ENCODE data around the gene TMEM59L. TPM values are rescaled to one million over a fixed set of nuclear protein-coding genes. Genes with fewer than 3 reads are reported as not detected.

TMEM59L gene
- total RNA-seq, result 2.1 TPM

- Histone ChIP-seq H3K27me3 (ENCODE audit: control insufficient read depth in 3 of 3, insufficient read depth in 3 of 3, low read length in 3 of 3) (peaks cover 60 to 77% (median 65%) of the 10 kb centered on the region in 3 donors), H3K4me1 (ENCODE audit: control insufficient read depth in 3 of 3, insufficient read depth in 3 of 3, low read length in 3 of 3) (peaks cover 12 to 19% (median 13%) of the 10 kb centered on the region in 3 donors), H3K27ac (ENCODE audit: low read depth, low read length) (no peak within 1 kb of the TSS), H3K9me3 (ENCODE audit: control insufficient read depth in 3 of 3, low read length in 3 of 3) (no peaks in the 10 kb centered on the region), H3K4me3 (ENCODE audit: low read length in 3 of 3) (peak within 1 kb of the TSS in 2 of 3 donors; percentile 54 to 63), H3K36me3 (ENCODE audit: control insufficient read depth in 3 of 3, insufficient read depth in 3 of 3, low read length in 3 of 3) (no peaks in the 10 kb centered on the region), H3K9ac (ENCODE audit: low read depth in 1 of 3, low read length in 3 of 3) (peak within 1 kb of the TSS in 1 of 3 donors; percentile 40)
Measured at GRCh38 chr19:18612772-18613588, at the start of gene TMEM59L. TSS of gene TMEM59L (plus strand) at chr19:18612870. CDS start at chr19:18612959, 89 bp downstream.

- peaks cover 3 to 8% (median 4%) of the 10 kb centered on the region in 3 donors for H3K4me1 ChIP-seq (ENCODE audit: control insufficient read depth in 3 of 3, insufficient read depth in 3 of 3, low read length in 3 of 3)
- no peak overlapping the region for H3K9ac ChIP-seq (ENCODE audit: low read depth in 1 of 3, low read length in 3 of 3)
- peaks cover 40 to 44% (median 41%) of the 10 kb centered on the region in 3 donors for H3K36me3 ChIP-seq (ENCODE audit: control insufficient read depth in 3 of 3, insufficient read depth in 3 of 3, low read length in 3 of 3)
- H3K9me3 ChIP-seq (ENCODE audit: control insufficient read depth in 3 of 3, low read length in 3 of 3), result no peaks in the 10 kb centered on the region
- H3K27me3 ChIP-seq (ENCODE audit: control insufficient read depth in 3 of 3, insufficient read depth in 3 of 3, low read length in 3 of 3), result no peaks in the 10 kb centered on the region
- no peak overlapping the region for H3K4me3 ChIP-seq (ENCODE audit: low read length in 3 of 3)
- no peak overlapping the region for H3K27ac ChIP-seq (ENCODE audit: low read depth, low read length)
Measured at GRCh38 chr19:18566953-18567352, 45.7 kb upstream of the TMEM59L start.

- no peaks in the 10 kb centered on the region for H3K9me3 ChIP-seq (ENCODE audit: control insufficient read depth in 3 of 3, low read length in 3 of 3)
- H3K4me1 ChIP-seq (ENCODE audit: control insufficient read depth in 3 of 3, insufficient read depth in 3 of 3, low read length in 3 of 3), result peaks cover 16 to 21% (median 16%) of the 10 kb centered on the region in 3 donors
- H3K9ac ChIP-seq (ENCODE audit: low read depth in 1 of 3, low read length in 3 of 3), result no peak overlapping the region
- H3K4me3 ChIP-seq (ENCODE audit: low read length in 3 of 3), result no peak overlapping the region
- no peaks in the 10 kb centered on the region for H3K27me3 ChIP-seq (ENCODE audit: control insufficient read depth in 3 of 3, insufficient read depth in 3 of 3, low read length in 3 of 3)
- no peak overlapping the region for H3K27ac ChIP-seq (ENCODE audit: low read depth, low read length)
- H3K36me3 ChIP-seq (ENCODE audit: control insufficient read depth in 3 of 3, insufficient read depth in 3 of 3, low read length in 3 of 3), result peaks cover 42 to 45% (median 42%) of the 10 kb centered on the region in 3 donors
Measured at GRCh38 chr19:18568367-18568766, 44.3 kb upstream of the TMEM59L start.

- H3K27me3 ChIP-seq (ENCODE audit: control insufficient read depth in 3 of 3, insufficient read depth in 3 of 3, low read length in 3 of 3), result no peaks in the 10 kb centered on the region
- H3K9ac ChIP-seq (ENCODE audit: low read depth in 1 of 3, low read length in 3 of 3), result peak within 1 kb of the TSS; percentile 89 to 95 (median 91)
- H3K9me3 ChIP-seq (ENCODE audit: control insufficient read depth in 3 of 3, low read length in 3 of 3), result no peaks in the 10 kb centered on the region
- H3K4me3 ChIP-seq (ENCODE audit: low read length in 3 of 3), result peak within 1 kb of the TSS; percentile 78 to 98 (median 90)
- H3K36me3 ChIP-seq (ENCODE audit: control insufficient read depth in 3 of 3, insufficient read depth in 3 of 3, low read length in 3 of 3), result peaks cover 54 to 60% (median 56%) of the 10 kb centered on the region in 3 donors
- peaks cover 18 to 24% (median 18%) of the 10 kb centered on the region in 3 donors for H3K4me1 ChIP-seq (ENCODE audit: control insufficient read depth in 3 of 3, insufficient read depth in 3 of 3, low read length in 3 of 3)
- peak within 1 kb of the TSS; percentile 96 for H3K27ac ChIP-seq (ENCODE audit: low read depth, low read length)
Measured at GRCh38 chr19:18571564-18572344, 40.9 kb upstream of the TMEM59L start, which contains the start of gene UBA52. TSS of gene UBA52 (plus strand) at chr19:18571857. CDS start at chr19:18573301, 1,444 bp downstream.

- Histone ChIP-seq H3K27ac (ENCODE audit: low read depth, low read length) (no peak overlapping the region), H3K4me1 (ENCODE audit: control insufficient read depth in 3 of 3, insufficient read depth in 3 of 3, low read length in 3 of 3) (peaks cover 18 to 24% (median 18%) of the 10 kb centered on the region in 3 donors), H3K36me3 (ENCODE audit: control insufficient read depth in 3 of 3, insufficient read depth in 3 of 3, low read length in 3 of 3) (peaks cover 35 to 40% (median 37%) of the 10 kb centered on the region in 3 donors), H3K4me3 (ENCODE audit: low read length in 3 of 3) (no peak overlapping the region), H3K9me3 (ENCODE audit: control insufficient read depth in 3 of 3, low read length in 3 of 3) (no peaks in the 10 kb centered on the region), H3K9ac (ENCODE audit: low read depth in 1 of 3, low read length in 3 of 3) (no peak overlapping the region), H3K27me3 (ENCODE audit: control insufficient read depth in 3 of 3, insufficient read depth in 3 of 3, low read length in 3 of 3) (no peaks in the 10 kb centered on the region)
Measured at GRCh38 chr19:18574691-18575291, 37.9 kb upstream of the TMEM59L start.

- Histone ChIP-seq H3K4me3 (ENCODE audit: low read length in 3 of 3) (no peak overlapping the region), H3K36me3 (ENCODE audit: control insufficient read depth in 3 of 3, insufficient read depth in 3 of 3, low read length in 3 of 3) (peaks cover 35 to 40% (median 37%) of the 10 kb centered on the region in 3 donors), H3K27me3 (ENCODE audit: control insufficient read depth in 3 of 3, insufficient read depth in 3 of 3, low read length in 3 of 3) (no peaks in the 10 kb centered on the region), H3K9me3 (ENCODE audit: control insufficient read depth in 3 of 3, low read length in 3 of 3) (no peaks in the 10 kb centered on the region), H3K27ac (ENCODE audit: low read depth, low read length) (no peak overlapping the region), H3K4me1 (ENCODE audit: control insufficient read depth in 3 of 3, insufficient read depth in 3 of 3, low read length in 3 of 3) (peaks cover 15 to 19% (median 16%) of the 10 kb centered on the region in 3 donors), H3K9ac (ENCODE audit: low read depth in 1 of 3, low read length in 3 of 3) (no peak overlapping the region)
Measured at GRCh38 chr19:18576383-18576782, 36.3 kb upstream of the TMEM59L start.

- Histone ChIP-seq H3K36me3 (ENCODE audit: control insufficient read depth in 3 of 3, insufficient read depth in 3 of 3, low read length in 3 of 3) (peaks cover 35 to 40% (median 37%) of the 10 kb centered on the region in 3 donors), H3K9me3 (ENCODE audit: control insufficient read depth in 3 of 3, low read length in 3 of 3) (no peaks in the 10 kb centered on the region), H3K27me3 (ENCODE audit: control insufficient read depth in 3 of 3, insufficient read depth in 3 of 3, low read length in 3 of 3) (no peaks in the 10 kb centered on the region), H3K4me1 (ENCODE audit: control insufficient read depth in 3 of 3, insufficient read depth in 3 of 3, low read length in 3 of 3) (peaks cover 11 to 12% (median 12%) of the 10 kb centered on the region in 3 donors), H3K4me3 (ENCODE audit: low read length in 3 of 3) (no peak overlapping the region), H3K27ac (ENCODE audit: low read depth, low read length) (no peak overlapping the region), H3K9ac (ENCODE audit: low read depth in 1 of 3, low read length in 3 of 3) (no peak overlapping the region)
Measured at GRCh38 chr19:18577365-18577914, 35.2 kb upstream of the TMEM59L start.

- H3K27ac ChIP-seq (ENCODE audit: low read depth, low read length), result no peak overlapping the region
- H3K36me3 ChIP-seq (ENCODE audit: control insufficient read depth in 3 of 3, insufficient read depth in 3 of 3, low read length in 3 of 3), result peaks cover 10 to 18% (median 17%) of the 10 kb centered on the region in 3 donors
- H3K9me3 ChIP-seq (ENCODE audit: control insufficient read depth in 3 of 3, low read length in 3 of 3), result no peaks in the 10 kb centered on the region
- no peak overlapping the region for H3K9ac ChIP-seq (ENCODE audit: low read depth in 1 of 3, low read length in 3 of 3)
- no peak overlapping the region for H3K4me3 ChIP-seq (ENCODE audit: low read length in 3 of 3)
- no peaks in the 10 kb centered on the region for H3K4me1 ChIP-seq (ENCODE audit: control insufficient read depth in 3 of 3, insufficient read depth in 3 of 3, low read length in 3 of 3)
- H3K27me3 ChIP-seq (ENCODE audit: control insufficient read depth in 3 of 3, insufficient read depth in 3 of 3, low read length in 3 of 3), result no peaks in the 10 kb centered on the region
Measured at GRCh38 chr19:18580311-18580710, 32.4 kb upstream of the TMEM59L start.

GRCh38 chr19:18586306-18586705, 26.4 kb upstream of the TMEM59L start:
- Histone ChIP-seq H3K4me1 (ENCODE audit: control insufficient read depth in 3 of 3, insufficient read depth in 3 of 3, low read length in 3 of 3) (peaks cover 24 to 36% (median 28%) of the 10 kb centered on the region in 3 donors), H3K27ac (ENCODE audit: low read depth, low read length) (no peak overlapping the region)

More at GRCh38 chr19:18586306-18586705, 26.4 kb upstream of the TMEM59L start:
- Histone ChIP-seq H3K27me3 (ENCODE audit: control insufficient read depth in 3 of 3, insufficient read depth in 3 of 3, low read length in 3 of 3) (no peaks in the 10 kb centered on the region), H3K9me3 (ENCODE audit: control insufficient read depth in 3 of 3, low read length in 3 of 3) (no peaks in the 10 kb centered on the region), H3K4me3 (ENCODE audit: low read length in 3 of 3) (no peak overlapping the region), H3K36me3 (ENCODE audit: control insufficient read depth in 3 of 3, insufficient read depth in 3 of 3, low read length in 3 of 3) (peaks cover 3 to 9% (median 6%) of the 10 kb centered on the region in 3 donors), H3K9ac (ENCODE audit: low read depth in 1 of 3, low read length in 3 of 3) (no peak overlapping the region)
